HEK293T (cell line): Measurements from ENCODE around the gene SEMA6A.

Experiments used
- CTCF ChIA-PET: fragments of 350-600 bp; formaldehyde crosslinking; extraction: SDS; loops from one replicate; lab custom pipeline; 2021; ENCODE audit warnings: antibody characterized with exemption, inconsistent platforms; lab: Yijun Ruan, JAX
- POLR2A ChIA-PET: fragments of 350-600 bp; formaldehyde crosslinking; extraction: SDS; loops from one replicate; lab custom pipeline; 2020; ENCODE audit warnings: antibody characterized with exemption, inconsistent platforms; lab: Yijun Ruan, JAX
- DNase-seq: peaks from one replicate; pipeline ENCODE4 v3.0.0; 2012; ENCODE audit warnings: mixed read lengths; ENCODE audit errors: extremely low spot score
- ARNT ChIP-seq: fragments of 450-650 bp; IDR thresholded peaks from 2 replicates; pipeline ENCODE4 v1.6.1; 2017; ENCODE audit warnings: mild to moderate bottlenecking
- BHLHE40 ChIP-seq: fragments of 450-650 bp; IDR thresholded peaks from 2 replicates; pipeline ENCODE4 v1.6.1; 2016; ENCODE audit warnings: mild to moderate bottlenecking, moderate library complexity, borderline replicate concordance
- CTBP1 ChIP-seq: fragments of 450-650 bp; IDR thresholded peaks from 2 replicates; pipeline ENCODE4 v1.6.1; 2016; ENCODE audit warnings: borderline replicate concordance
- ELF4 ChIP-seq: fragments of 450-650 bp; IDR thresholded peaks from 2 replicates; pipeline ENCODE4 v1.6.1; 2017; ENCODE audit warnings: antibody characterized with exemption
- FOXA1 ChIP-seq: fragments of 450-650 bp; IDR thresholded peaks from 2 replicates; pipeline ENCODE4 v1.6.1; 2016; ENCODE audit warnings: mild to moderate bottlenecking
- FOXK2 ChIP-seq: fragments of 450-650 bp; IDR thresholded peaks from 2 replicates; pipeline ENCODE4 v1.6.1; 2016; ENCODE audit warnings: mild to moderate bottlenecking
- FOXM1 ChIP-seq: fragments of 450-650 bp; IDR thresholded peaks from 2 replicates; pipeline ENCODE4 v1.6.1; 2017; ENCODE audit warnings: mild to moderate bottlenecking, borderline replicate concordance
- HDGF ChIP-seq: fragments of 450-650 bp; IDR thresholded peaks from 2 replicates; pipeline ENCODE4 v1.6.1; 2017; ENCODE audit warnings: antibody characterized with exemption, borderline replicate concordance
- L3MBTL2 ChIP-seq: fragments of 450-650 bp; conservative IDR thresholded peaks from 2 replicates; pipeline ENCODE4 v1.6.1; 2016; ENCODE audit warnings: mild to moderate bottlenecking
- LEF1 ChIP-seq: fragments of 450-650 bp; IDR thresholded peaks from 2 replicates; pipeline ENCODE4 v1.6.1; 2017; ENCODE audit warnings: mild to moderate bottlenecking, borderline replicate concordance
- NFRKB ChIP-seq: fragments of 450-650 bp; IDR thresholded peaks from 2 replicates; pipeline ENCODE4 v1.6.1; 2016; ENCODE audit warnings: mild to moderate bottlenecking, moderate library complexity
- SP1 ChIP-seq: fragments of 450-650 bp; IDR thresholded peaks from 2 replicates; pipeline ENCODE4 v1.6.1; 2017
- SUZ12 ChIP-seq: fragments of 450-650 bp; IDR thresholded peaks from 2 replicates; pipeline ENCODE4 v1.6.1; 2016; ENCODE audit warnings: mild to moderate bottlenecking
- TARDBP ChIP-seq: fragments of 450-650 bp; IDR thresholded peaks from 2 replicates; pipeline ENCODE4 v1.6.1; 2016
- ZNF384 ChIP-seq: fragments of 450-650 bp; IDR thresholded peaks from 2 replicates; pipeline ENCODE4 v1.6.1; 2016
- TF ChIP-seq, protein P1 (sequence below): fragments of 450-650 bp; IDR thresholded peaks from 2 replicates; pipeline ENCODE4 v1.6.1; 2016

SEMA6A gene

DNA sequence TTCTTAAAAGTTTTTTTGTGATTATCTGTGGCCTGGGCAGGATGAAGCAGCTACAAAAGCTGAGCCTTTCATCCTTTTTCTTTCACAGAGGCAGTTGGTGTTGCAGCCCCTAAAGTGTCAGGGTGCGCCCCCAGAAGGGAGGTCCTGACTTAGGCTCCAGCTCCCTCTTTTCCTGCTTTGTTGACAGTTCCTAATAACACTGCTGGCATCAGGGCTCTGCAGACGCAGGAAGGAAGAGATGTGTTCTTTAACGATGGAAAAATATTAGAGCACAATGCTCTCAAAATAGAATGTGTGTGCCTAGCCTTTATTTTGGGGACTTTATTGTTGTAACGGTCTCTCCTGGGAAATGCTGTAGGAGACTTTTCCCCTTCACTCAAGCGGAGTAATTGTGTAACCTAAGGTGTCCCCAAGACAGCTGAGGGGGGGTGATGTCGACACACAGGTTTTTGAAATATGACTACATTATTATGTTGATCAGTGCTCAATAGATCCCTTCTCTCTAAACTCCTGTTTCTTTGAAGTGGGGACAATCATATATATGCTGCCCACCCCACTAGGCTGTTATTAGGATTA, 135.6 kb downstream of the SEMA6A start:
- no peak for DNase-seq
- TF ChIP-seq ARNT, result no peak
- TF ChIP-seq FOXK2, result no peak
- no peak for TF ChIP-seq FOXM1
- TF ChIP-seq L3MBTL2, result no peak
- TF ChIP-seq TARDBP, result no peak
- TF ChIP-seq HDGF, result no peak
- CTCF ChIA-PET, result no interaction called here
- POLR2A ChIA-PET, result interaction anchor here (1.5 kb wide), 1 partner anchor 9 kb away, joined by 3 read pairs; no protein-coding TSS in a partner anchor

DNA sequence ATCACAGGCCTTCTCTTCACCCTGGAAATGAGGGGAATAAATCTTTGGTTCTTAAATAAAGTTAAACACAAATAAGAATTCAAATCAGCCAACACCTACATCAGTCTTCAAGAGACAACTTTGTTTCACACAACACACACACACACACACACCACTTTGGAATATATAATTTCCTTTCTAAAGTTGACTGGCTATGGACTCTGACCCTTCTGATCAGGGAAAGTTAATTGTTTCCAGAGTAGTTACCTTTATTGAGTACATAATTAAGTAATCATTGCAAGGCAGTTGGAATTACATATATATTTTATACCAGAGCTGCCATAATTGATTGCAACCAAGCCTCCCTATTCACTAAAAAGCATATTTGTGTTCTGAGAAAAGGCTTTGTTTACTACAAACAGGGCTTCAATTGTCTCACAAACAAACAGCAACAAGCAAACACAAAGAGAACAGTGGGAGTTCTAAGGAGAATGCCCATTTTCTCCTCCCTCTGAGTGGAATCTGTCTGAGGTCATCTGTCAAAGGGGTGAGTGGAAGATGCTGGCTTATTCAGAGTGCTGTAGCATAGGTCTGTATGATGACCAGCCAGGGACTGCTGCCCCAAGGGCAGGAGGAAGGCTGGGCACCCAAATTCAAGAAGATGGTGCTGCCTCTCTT, 136.6 kb downstream of the SEMA6A start:
- no peak for DNase-seq
- POLR2A ChIA-PET, result interaction anchor here (1.5 kb wide), 1 partner anchor 10 kb away, joined by 3 read pairs; no protein-coding TSS in a partner anchor
- TF ChIP-seq SP1 (no peak), FOXK2 (no peak), ZNF384 (no peak), NFRKB (no peak), FOXM1 (no peak), CTBP1 (no peak), ELF4 (no peak)
- TF ChIP-seq, protein P1, sequence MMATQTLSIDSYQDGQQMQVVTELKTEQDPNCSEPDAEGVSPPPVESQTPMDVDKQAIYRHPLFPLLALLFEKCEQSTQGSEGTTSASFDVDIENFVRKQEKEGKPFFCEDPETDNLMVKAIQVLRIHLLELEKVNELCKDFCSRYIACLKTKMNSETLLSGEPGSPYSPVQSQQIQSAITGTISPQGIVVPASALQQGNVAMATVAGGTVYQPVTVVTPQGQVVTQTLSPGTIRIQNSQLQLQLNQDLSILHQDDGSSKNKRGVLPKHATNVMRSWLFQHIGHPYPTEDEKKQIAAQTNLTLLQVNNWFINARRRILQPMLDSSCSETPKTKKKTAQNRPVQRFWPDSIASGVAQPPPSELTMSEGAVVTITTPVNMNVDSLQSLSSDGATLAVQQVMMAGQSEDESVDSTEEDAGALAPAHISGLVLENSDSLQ, result no peak
- CTCF ChIA-PET, result no interaction called here

GRCh38 chr5:116437351-116437705, 137.3 kb downstream of the SEMA6A start:
- DNase-seq, result no peak
- ChIA-PET CTCF (no interaction called here), POLR2A (no interaction called here)
- TF ChIP-seq TARDBP (no peak), SUZ12 (no peak), LEF1 (no peak), ELF4 (no peak), SP1 (no peak), CTBP1 (no peak), ZNF384 (no peak), BHLHE40 (no peak), HDGF (no peak), L3MBTL2 (no peak), ARNT (no peak), FOXM1 (no peak), NFRKB (no peak), FOXK2 (no peak)

GRCh38 chr5:116436674-116437350, 137.8 kb downstream of the SEMA6A start:
- DNase-seq, result no peak
- TF ChIP-seq BHLHE40, result no peak
- TF ChIP-seq ELF4, result no peak
- TF ChIP-seq HDGF, result no peak
- no peak for TF ChIP-seq FOXA1
- TF ChIP-seq L3MBTL2, result no peak
- TF ChIP-seq SUZ12, result no peak
- TF ChIP-seq ARNT, result no peak
- no peak for TF ChIP-seq FOXM1
- no peak for TF ChIP-seq SP1
- no peak for TF ChIP-seq TARDBP
- TF ChIP-seq NFRKB, result no peak
- TF ChIP-seq ZNF384, result no peak
- TF ChIP-seq CTBP1, result no peak
- no peak for TF ChIP-seq FOXK2
- TF ChIP-seq, protein P1, result no peak
- TF ChIP-seq LEF1, result no peak
- POLR2A ChIA-PET, result no interaction called here
- CTCF ChIA-PET, result no interaction called here

DNA sequence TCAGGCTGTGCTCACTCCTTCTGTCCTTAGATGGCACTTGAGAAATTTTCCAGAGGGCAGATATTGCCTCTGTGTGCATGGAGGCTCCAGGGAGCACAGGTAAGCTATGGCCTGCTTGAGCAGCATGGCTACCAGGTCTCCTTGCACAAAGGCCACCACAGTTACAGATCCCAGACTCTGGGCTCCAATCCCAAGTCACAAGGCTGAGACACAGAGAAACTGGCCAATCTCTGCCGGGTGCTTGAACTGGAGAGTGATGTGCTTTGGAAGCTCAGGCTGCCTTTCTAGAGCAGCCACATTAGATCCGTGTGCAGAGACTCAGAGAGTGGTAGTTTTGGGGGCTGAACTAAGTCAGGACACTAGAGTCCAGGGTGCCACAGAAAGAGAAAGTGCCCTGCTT, 145.7 kb downstream of the SEMA6A start:
- TF ChIP-seq ARNT, result no peak
- no peak for TF ChIP-seq BHLHE40
- no peak for TF ChIP-seq TARDBP
- TF ChIP-seq FOXA1, result no peak
- ChIA-PET CTCF (no interaction called here), POLR2A (no interaction called here)
- DNase-seq, result no peak

GRCh38 chr5:116428413-116428812, 146.2 kb downstream of the SEMA6A start:
- ChIA-PET CTCF (no interaction called here), POLR2A (no interaction called here)
- no peak for DNase-seq
- no peak for TF ChIP-seq CTBP1
- TF ChIP-seq, protein P1, result peak; percentile 29; the same call in 1 of the 2 replicates
